T-helper 22 cell (primary cell): ENCODE results near the gene ATXN7L2.

ENCODE experiments used
- DNase-seq: peaks from one replicate; pipeline ENCODE4 v3.0.0-alpha.2; 2020; ENCODE audit warnings: low read depth

The ATXN7L2 gene

DNA sequence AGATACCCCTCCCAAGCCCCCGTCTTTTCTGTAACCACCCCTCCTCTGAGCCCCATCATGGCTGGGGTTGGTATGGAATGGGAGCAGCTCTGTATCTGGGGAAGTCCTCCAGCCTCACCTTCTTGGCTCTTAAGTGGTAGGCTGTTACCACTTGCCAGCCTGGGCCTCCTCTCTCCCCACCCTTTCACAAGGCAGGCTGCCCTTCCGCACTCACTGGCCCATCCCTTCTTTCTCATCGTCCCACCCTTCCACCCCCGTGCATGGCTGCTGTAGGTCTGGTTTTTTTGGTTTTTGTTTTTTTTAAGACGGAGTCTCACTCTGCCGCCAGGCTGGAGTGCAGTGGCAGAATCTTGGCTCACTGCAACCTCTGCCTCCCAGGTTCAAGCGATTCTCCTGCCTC lies 15.4 kb downstream of the ATXN7L2 start:
- no peak for DNase-seq

DNA sequence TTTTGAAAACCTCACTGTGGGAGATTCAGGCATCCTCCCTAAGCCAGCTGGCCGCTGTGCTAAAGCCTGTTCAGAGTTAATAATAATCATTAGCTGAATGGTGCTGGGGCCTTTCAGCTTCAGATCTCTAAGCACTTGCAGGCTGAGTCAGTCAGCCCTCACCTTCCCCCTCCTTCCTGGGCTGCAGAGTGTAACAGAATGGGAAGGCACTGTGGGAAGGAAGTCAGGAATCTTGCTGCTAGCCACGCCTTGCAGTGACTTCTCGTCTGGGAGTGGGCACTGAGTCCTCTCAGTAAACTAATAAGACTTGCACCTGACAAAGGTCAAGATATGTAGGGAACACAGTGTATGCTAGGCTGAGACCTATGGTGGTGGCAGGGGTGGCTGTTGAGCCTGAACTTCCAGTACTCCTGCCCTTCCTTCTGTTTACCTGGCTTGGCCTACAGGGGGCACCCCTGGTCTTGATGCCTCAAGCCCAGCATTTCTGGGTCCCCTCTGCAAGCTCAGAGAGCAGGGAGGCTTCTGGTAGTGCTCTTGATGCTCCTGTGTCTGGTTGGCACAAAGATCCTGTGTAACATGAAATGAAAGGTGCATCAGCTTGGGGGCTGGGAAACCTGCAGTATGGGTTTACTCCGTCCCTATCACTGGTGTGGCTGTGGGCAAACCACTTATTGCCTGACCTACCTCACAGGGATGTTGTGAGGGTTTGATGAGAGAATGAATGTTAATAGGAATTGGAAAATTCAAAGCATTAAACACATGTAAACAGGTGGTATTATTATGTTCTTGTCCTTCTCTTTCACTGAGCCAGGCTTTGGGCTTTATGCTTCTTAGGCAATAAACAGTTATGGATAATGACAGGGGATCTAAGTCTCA lies 16.2 kb downstream of the ATXN7L2 start:
- peak; percentile 35 for DNase-seq

DNA sequence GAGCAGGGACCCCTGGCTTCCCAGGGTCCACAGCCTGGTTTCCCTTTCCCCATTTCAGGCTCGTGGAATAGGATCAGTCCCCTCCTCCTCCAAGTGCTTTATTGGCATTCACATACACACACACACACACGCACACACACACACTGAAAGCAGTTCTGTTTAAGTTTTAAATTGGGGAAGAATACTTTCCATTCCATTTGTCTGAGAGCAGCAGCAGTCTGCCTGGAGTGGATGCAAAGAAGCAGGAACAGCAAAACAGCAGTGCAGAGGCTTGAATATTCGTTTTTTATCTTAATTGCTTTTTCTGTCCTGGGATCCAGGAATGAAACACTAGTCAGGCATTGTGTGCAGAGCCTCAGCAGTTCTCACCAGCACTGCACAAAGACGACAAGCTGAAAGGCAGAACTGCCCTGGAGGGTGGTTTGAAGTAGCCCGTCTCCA lies 17.3 kb downstream of the ATXN7L2 start:
- DNase-seq: no peak

DNA sequence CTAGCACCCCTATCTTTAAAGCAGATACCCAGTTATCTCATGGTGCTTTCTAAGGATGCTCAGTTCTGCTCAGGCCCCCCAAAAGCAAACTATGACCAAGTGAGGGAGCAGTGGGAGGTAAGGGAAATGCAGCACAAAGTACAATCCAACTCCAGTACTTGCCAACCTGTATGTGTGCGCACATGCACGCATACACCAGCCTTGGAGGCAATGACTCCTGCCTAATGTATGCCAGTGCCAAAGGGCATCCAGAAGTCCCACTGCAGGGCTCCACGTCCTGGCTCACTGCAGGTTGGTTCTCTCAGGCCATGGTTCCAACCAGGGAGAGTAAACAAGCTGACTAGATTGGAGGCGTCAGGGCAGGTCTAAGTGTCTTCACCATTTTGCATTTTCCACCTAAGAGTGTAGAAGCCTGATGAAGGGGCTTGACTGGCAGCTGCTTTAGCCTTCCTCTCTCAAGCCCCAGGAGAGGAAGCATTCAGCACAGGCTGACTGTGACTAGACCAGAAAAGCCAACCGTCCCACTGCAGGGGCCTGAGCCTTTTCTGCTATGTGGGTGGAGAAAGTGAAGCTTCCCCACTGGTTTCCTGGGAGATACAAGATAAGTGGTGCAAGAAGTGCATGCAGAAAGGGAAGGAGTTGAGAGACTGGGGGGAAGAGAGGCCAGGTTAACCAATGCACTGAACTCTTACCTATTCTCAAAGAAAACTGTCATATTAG lies 18.1 kb downstream of the ATXN7L2 start:
- DNase-seq: no peak

DNA sequence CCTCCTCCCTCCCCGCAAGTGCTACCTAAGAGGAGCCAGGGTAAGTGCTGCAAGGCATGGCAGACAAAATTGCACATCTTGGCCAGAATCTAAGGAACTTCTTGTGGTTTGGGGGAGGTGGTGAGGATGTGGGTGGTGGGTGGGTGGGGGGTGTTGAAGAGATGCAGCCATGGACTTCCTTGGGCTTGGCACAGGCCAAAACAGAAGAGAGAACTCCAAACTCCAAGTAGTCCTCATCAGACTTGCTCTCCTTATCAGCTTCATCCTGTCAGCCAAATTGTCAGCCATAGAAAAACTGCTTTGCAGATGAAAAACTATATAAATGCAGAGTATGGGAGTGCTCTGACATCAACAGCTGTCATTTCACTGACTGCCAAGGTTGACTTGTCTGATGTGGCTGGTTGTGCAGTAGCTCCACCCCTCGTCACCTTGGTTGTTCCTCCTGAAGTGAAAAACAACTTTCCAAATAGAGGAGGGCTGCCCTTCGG lies 18.7 kb downstream of the ATXN7L2 start:
- DNase-seq: peak; percentile 55

DNA sequence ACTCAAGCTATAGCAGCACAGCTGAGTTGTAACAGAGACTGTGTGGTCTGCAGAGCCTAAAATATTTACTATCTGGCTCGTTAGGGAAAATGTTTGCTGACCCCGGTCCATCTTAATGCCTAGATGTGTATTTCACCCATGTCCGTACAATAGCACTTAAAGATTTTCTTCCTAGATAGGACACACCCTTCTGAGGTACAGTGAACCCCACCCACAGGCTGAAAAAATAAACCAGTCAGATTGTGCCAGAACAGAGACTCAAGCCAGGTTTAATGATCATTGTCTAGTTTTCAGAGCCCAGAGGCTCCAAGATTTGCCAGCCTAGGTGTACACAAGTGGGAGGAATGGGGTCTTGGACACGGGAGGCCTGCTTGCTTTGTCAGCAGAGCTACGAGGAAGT lies 20.2 kb downstream of the ATXN7L2 start:
- DNase-seq: no peak

DNA sequence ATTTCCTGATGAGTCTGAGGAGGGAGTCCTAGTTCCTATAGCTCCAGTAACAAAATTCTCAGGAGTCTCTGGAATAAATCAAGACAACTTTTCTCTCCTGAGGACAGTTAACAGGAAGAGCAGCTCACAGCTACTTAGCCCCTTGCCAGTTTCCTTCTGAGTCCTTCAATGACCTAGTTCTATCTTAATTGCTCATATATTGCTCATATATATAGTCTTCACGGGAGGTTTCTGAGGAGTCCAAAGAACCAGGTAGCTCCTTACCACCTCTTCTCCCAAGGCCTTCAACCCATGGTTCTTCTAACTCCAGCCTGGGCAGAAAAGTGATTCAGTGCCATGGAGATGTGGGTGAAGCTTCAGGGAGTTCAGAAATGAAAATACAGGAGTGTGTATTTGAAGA lies 21.3 kb downstream of the ATXN7L2 start:
- no peak for DNase-seq

DNA sequence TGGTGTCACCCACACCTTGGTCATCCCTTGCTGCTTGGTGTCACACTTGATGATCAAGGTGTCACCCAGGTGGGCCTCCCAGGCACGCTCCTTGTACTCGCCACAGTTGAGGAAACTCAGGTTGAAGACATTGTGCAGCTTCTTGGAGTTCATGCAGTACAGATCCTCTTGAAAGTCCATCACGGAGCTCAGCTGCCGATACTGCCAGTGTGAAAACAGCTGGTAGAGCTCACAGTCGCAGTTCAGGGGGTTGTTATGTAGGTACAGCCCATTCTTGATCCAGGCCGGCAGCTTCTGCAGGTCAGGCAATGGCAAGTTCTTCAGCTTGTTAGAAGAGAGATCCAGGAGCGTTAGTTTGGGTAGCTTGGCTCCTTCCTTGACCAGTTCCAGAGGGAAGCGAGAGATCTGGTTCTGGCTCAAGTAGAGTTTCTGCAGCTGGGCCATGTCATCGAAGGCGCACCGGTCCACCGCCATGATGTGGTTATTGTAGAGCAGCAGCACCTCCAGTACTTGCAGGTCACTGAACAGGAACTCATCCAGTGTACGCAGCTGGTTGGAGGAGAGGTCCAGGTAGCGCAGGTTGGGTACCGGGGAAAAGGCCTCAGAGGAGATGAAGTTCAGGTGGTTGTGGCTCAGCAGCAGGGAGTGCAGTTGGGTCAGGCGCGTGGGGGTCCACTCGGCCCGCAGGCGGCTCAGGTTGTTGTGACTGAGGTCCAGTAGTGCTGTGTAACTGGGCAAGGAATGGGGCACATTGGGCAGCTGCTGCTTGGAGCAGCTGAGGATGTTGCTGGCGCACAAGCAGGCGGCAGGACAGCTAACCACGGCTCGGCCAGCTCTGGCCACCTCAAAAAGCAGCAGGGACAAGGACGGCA lies 24.5 kb downstream of the ATXN7L2 start:
- no peak for DNase-seq

DNA sequence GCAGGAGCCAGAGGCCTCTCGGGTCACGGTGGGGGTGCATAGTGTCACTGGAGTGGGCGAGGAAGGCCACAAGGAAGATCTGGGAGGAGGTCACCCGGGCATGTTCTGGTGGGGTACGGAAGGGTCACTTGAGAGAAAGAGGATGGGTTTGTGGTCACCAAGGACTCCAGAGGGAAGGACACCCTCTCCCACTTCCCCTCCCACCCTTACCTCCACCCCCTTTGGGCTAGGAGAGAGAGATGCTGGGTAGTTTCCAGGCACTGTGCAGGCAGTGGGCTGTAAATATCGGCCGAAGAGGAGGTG lies 25.1 kb downstream of the ATXN7L2 start:
- no peak for DNase-seq

DNA sequence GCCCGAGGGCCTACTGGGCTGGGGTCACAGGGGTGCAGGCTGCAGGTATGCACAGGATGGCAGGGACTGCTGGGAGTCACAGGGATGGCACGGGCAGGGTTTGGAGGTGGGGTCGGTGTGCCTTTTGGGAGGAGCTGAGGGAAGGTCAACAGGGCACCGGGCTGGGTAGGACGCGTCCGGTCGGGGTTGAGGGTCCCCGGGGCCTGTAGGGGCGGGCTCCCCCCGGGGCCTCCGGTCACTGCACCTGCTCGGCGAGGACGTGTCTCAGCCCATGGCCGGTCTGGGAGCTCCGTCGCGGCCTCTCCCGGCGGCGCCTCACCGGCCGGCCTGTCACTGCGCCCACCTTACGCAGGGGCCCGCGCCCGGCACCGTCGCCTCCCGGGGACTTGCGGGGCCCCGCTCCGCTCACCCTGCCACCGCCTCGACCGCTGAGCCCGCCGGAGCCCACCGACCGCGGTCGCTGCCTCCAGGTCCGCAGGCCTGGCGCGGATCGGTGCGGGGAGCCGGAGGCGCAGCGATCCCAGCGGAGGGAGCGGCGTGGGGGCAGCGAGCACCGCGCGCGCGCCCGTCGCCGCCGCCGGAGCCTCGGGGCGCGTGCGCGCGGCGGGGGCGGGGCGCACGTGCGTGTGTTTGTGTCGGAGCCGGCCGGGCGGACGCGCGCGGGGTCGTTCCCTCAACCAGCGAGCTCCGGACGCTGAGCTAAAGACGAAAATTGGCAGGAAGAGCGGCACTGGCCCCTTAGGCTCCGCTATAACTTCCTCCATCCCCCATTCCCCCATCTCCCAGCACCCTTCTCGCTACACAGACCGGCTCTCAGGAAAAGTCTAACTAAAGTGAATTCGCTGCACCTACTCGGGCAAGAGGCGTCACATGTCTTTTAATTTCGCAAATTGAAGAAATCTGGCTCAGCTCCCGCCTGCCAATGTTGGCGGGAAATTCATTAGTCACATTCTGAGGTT lies 25.8 kb downstream of the ATXN7L2 start, which contains the start of gene AMIGO1:
Gene AMIGO1, minus strand, starts transcription at position 552 of the 959 bp plus-strand sequence. CDS start 815 bp downstream, outside the sequence.
- DNase-seq: peak; percentile 37

DNA sequence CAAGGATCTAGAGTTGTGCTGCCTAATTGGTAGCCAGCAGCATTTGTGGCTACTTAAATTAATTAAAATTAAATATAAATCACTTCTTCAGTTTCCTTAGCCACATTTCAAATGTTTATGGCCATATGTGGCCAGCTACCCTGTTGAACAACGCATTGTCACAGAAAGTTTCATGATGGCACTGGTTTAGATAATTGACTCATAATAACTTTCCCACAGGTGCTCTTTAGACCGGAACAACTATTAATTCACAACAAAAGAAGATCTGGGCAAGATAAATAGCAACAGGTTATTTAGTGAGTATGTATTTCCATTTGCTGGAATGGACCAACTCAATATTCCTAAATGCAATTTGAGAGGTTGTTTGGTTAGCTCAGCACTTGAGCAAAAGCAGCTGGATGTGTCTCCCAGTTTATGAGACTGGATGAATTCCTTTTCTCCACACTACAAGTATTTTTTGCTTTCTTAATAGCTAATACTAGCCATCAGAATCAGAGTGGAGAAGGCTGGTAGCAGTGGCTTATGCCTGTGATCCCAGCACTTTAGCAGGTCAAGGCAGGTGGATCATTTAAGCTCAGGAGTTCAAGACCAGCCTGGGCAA lies 29.5 kb downstream of the ATXN7L2 start:
- no peak for DNase-seq

DNA sequence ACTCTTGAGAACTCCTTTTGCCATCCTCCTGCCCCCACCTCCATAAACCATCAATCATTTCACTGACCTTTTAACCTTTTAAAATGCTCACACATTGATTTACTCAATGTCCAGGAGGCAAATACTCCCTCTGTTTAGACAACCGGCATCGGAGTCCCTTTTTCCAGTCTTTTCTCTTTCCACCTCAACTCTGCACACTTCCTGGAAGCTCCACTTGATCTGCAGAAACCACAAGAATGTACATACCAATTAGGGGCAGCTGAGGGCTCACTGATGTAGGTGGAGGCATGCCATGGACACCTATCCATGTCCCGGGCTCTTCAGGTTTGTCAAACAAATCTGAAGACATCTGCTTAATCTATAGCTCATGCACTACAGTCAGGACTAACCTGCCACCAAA lies 31.1 kb downstream of the ATXN7L2 start:
- no peak for DNase-seq

DNA sequence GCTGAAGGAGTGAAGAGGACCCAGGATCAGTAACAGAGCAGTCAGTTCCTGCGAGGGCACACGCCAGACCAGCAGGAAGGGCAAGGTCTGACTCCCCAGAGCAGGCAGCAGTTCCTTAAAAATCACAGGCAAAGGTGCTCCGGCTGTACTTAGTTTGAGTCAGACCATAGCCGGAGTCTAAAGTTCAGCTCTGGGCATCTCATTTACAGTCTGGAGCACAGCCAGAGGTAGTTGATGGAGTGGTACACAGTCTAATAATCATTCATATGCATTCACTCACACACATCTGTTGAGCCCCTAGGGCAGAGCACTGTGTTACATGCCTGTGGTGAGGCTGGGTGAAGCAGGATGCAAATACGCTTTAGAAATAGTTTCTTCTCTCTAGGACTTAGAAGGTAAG lies 33.2 kb downstream of the ATXN7L2 start:
- DNase-seq: no peak

DNA sequence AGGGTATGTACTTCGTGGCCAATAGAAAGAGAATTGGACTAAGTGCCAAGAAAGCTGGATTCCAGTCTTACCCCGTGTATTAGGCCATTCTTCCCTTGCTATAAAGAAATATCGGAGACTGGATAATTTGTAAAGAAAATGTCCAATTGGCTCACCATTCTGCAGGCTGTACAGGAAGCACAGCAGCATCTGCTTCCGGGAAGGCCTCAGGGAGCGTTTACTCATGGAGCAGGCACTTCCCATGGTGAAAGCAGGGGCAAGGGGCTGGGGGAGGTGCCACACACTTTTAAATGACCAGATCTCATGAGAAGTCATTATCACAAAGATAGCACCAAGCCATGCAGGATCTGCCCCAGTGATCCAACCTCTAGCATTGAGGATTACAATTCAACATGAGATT lies 33.6 kb downstream of the ATXN7L2 start:
- DNase-seq: no peak

DNA sequence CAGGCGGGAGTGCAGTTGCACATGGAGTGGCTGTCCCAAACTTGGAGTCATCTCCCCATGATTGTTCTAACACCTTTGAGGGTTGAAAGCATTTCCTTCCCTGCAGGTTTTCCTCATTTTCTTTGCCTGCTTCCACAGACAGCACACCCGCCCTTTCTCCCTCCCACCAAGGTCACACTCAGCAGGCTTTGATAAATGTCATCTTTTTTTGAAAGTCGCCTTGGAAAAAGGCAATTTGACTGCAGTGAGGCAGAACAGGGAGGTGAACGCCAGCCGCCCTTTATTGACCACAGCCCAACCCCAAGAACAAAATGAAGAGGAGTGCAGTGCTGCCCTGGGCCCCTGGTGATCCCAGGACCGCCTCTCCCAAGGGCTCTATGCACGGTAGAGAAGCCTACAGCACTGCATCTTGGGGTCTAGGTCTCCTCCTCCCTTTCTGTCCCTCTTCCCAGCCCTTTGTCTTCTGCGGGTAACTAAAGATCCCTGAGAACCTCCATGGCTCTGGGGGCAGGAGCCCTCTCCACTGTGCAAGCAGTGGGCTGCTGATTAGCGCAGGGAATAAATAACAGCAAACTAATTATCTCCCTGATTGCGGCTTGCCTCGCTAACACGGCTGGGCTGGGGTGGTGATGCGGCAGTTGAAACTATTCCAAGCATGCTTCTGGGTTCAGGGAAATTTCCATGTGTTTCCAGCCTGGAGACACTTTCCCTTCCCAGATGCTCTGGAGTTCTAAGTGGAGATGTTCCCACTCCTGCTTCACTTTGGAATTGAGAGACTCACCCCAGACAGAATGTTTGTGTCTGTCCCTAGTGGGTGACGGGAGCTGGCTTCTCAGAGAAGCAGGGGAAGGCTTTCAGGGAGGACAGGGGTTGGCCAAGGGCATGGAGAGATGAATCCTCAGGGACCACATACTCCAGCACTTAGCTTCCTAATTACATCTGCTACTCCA lies 37.6 kb downstream of the ATXN7L2 start:
- DNase-seq: no peak

DNA sequence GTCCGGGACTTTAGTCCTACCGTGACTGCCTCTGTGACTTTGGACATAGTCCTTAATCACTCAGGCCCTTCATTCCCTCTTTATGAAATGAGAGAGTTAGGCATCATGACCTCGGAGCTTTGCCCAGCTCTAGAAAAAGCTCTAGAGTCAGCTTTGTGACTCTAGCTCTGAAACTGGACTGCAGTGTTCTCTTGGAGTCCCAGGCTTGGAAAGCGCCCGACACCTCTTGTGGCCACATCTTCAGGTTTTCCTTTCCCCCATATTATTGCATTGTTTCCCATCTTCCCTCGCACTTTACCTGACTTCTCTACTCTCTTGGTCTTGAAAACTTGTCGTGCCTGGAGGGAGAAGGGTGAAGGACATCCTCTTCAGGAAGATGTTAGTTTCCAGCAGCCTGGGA lies 38.3 kb downstream of the ATXN7L2 start:
- no peak for DNase-seq

DNA sequence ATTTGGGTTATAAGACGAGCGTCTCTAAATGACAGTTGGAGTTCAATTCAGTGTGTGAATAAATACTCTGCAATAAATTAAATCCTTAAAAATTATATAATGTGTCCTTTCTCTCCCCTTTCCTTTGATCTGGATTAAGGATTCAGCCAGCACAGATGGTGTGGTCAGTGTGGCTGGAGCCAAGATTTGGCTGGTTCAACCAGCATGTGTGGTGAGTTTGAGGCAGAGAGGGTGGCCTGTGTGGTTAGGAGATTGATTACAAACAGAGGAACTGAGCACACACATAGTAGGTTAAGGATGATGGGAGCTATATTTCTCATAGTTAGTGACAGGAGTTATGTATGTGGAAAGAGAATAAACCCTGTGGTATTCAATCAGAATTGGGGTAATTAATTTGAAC lies 40.0 kb downstream of the ATXN7L2 start:
- no peak for DNase-seq

DNA sequence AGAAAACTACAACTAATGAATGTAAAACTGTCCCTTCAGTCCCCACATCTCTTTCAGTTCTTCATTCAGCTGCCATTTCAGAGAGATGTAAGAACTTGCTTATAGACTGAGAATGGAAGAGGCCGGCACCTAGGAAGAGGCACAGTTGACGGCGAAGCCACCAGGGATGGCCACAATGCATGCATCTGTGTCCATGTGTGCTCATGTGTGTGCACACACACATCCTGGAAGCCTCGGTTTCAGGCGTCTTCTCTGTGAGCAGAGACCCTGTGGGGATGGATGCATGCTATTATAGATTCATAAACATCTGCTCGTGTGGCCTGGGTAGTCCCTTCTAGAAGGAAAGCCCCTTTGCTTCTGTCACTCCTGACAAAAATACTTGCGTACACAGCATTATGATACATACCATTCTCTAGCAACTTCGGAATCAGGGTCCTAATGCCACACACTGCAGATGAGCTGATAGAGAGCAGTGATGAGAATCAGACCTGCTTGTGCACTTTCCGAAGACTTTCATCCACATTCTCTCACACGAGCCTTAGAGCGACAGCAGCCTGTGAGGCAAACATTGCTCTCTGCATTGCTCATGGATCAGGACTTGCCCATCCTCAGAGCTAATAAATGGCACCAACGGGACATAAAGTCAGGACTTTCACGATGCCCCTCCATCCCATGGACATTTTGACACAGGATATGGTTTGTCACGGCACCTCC lies 43.5 kb downstream of the ATXN7L2 start:
- DNase-seq: no peak
